Smooth muscle cell of the brain vasculature (primary cell): ENCODE results near the gene ARHGDIB.

Source experiments
- DNase-seq: peaks from one replicate; pipeline ENCODE4 v3.0.0-alpha.2; 2012; ENCODE audit warnings: low read depth, low spot score

ARHGDIB gene

GRCh38 chr12:14982991-14983390, 21.6 kb upstream of the ARHGDIB start:
- DNase-seq: no peak

- DNase-seq: no peak
These were observed 21.2 kb upstream of the ARHGDIB start for GRCh38 chr12:14982562-14982961.

- no peak for DNase-seq
These were observed 19.6 kb upstream of the ARHGDIB start for GRCh38 chr12:14981049-14981448.

GRCh38 chr12:14979468-14979867, 18.1 kb upstream of the ARHGDIB start:
- DNase-seq: no peak

- DNase-seq: no peak
These were observed 15.3 kb upstream of the ARHGDIB start for GRCh38 chr12:14976658-14977057.

GRCh38 chr12:14975457-14975856, 14.1 kb upstream of the ARHGDIB start:
- no peak for DNase-seq

- no peak for DNase-seq
These were observed 13.2 kb upstream of the ARHGDIB start for GRCh38 chr12:14974633-14975032.

GRCh38 chr12:14972816-14973215, 11.4 kb upstream of the ARHGDIB start, which contains the start of gene PDE6H:
Gene PDE6H (plus strand): TSS chr12:14973042. CDS start chr12:14978013, 4,971 bp downstream.
- no peak for DNase-seq

GRCh38 chr12:14970473-14970872, 9.1 kb upstream of the ARHGDIB start:
- no peak for DNase-seq

- no peak for DNase-seq
These were observed 7.1 kb upstream of the ARHGDIB start for GRCh38 chr12:14968478-14968877.

- DNase-seq: no peak
These were observed 3.8 kb upstream of the ARHGDIB start for GRCh38 chr12:14965221-14965620.

- no peak for DNase-seq
These were observed 3.0 kb upstream of the ARHGDIB start for GRCh38 chr12:14964406-14964805.

- no peak for DNase-seq
These were observed 2.1 kb upstream of the ARHGDIB start for GRCh38 chr12:14963520-14963919.

- DNase-seq: no peak
These were observed 1.4 kb upstream of the ARHGDIB start for GRCh38 chr12:14962797-14963196.

GRCh38 chr12:14962153-14962539, 745 bp upstream of the ARHGDIB start:
- no peak for DNase-seq

- no peak for DNase-seq
These were observed 594 bp downstream of the ARHGDIB start for GRCh38 chr12:14960548-14961465.

- no peak for DNase-seq
These were observed 1.4 kb downstream of the ARHGDIB start for GRCh38 chr12:14959916-14960496.

GRCh38 chr12:14959463-14959862, 1.9 kb downstream of the ARHGDIB start:
- no peak for DNase-seq

- DNase-seq: no peak
These were observed 2.3 kb downstream of the ARHGDIB start for GRCh38 chr12:14959126-14959440.

- DNase-seq: no peak
These were observed 2.9 kb downstream of the ARHGDIB start for GRCh38 chr12:14958361-14959125.

GRCh38 chr12:14957551-14958168, 3.7 kb downstream of the ARHGDIB start:
- no peak for DNase-seq

GRCh38 chr12:14956905-14957304, 4.5 kb downstream of the ARHGDIB start:
- no peak for DNase-seq
